Liver (tissue), 9 donors: Measurements from ENCODE around the gene LAMTOR2. TPM values are rescaled to one million over a fixed set of nuclear protein-coding genes. Genes with fewer than 3 reads are reported as not detected.

Experiments used
- DNase-seq: peaks from one replicate; pipeline ENCODE4 v3.0.0-alpha.2; 2017; ENCODE audit warnings: low spot score
- H3K27ac ChIP-seq, 2 donors: one replicate each; pipeline ENCODE4 v1.7.0; 2013; ENCODE audit warnings: inconsistent platforms in 2 of 2, low read length in 2 of 2, control low read depth in 1 of 2, low read depth in 1 of 2, mild to moderate bottlenecking in 1 of 2
- H3K27me3 ChIP-seq, 4 donors: one replicate each; pipeline versions ENCODE4 v1.6.1 to v1.7.0; 2013; ENCODE audit warnings: low read length in 3 of 4, inconsistent platforms in 1 of 4, mild to moderate bottlenecking in 1 of 4, moderate library complexity in 1 of 4; ENCODE audit not compliant: control insufficient read depth in 4 of 4, insufficient read depth in 4 of 4
- H3K36me3 ChIP-seq, 4 donors: one replicate each; pipeline versions ENCODE4 v1.6.1 to v1.7.0; 2013; ENCODE audit warnings: low read length in 3 of 4, mild to moderate bottlenecking in 3 of 4, low read depth in 1 of 4, moderate library complexity in 1 of 4; ENCODE audit not compliant: control insufficient read depth in 4 of 4, insufficient read depth in 3 of 4
- H3K4me1 ChIP-seq, 4 donors: one replicate each; pipeline versions ENCODE4 v1.6.1 to v1.7.0; 2013; ENCODE audit warnings: low read length in 3 of 4, mild to moderate bottlenecking in 3 of 4, moderate library complexity in 1 of 4; ENCODE audit not compliant: control insufficient read depth in 4 of 4, insufficient read depth in 4 of 4
- H3K4me3 ChIP-seq, 3 donors: one replicate each; pipeline versions ENCODE4 v1.6.1 to v1.7.0; 2013; ENCODE audit warnings: low read length in 3 of 3, control low read depth in 1 of 3, low read depth in 1 of 3, mild to moderate bottlenecking in 1 of 3
- H3K9ac ChIP-seq, 2 donors: one replicate each; pipeline ENCODE4 v1.7.0; 2013; ENCODE audit warnings: low read length in 2 of 2, mild to moderate bottlenecking in 2 of 2, moderate library complexity in 2 of 2, control low read depth in 1 of 2, low read depth in 1 of 2
- H3K9me3 ChIP-seq, 4 donors: one replicate each; pipeline versions ENCODE4 v1.6.1 to v1.7.0; 2013; ENCODE audit warnings: low read length in 3 of 4; ENCODE audit not compliant: control insufficient read depth in 4 of 4
- ATF3 ChIP-seq: IDR thresholded peaks from 2 replicates; pipeline ENCODE4 v1.6.1; 2016; ENCODE audit warnings: antibody characterized with exemption
- CTCF ChIP-seq: fragments of 150-350 bp; IDR thresholded peaks from 2 replicates; pipeline ENCODE4 v1.5.1; 2017; ENCODE audit warnings: improper control_type of control experiment, low read depth, low read length; ENCODE audit not compliant: missing input control
- FOXA1 ChIP-seq: IDR thresholded peaks from 2 replicates; pipeline ENCODE4 v1.6.1; 2016; ENCODE audit warnings: antibody characterized with exemption
- FOXA2 ChIP-seq: IDR thresholded peaks from 2 replicates; pipeline ENCODE4 v1.6.1; 2016; ENCODE audit warnings: antibody characterized with exemption
- HNF4A ChIP-seq, 2 donors: conservative IDR thresholded peaks; 2 replicates each; pipeline ENCODE4 v1.6.1; 2016; ENCODE audit warnings: antibody characterized with exemption in 2 of 2, mild to moderate bottlenecking in 2 of 2
- HNF4G ChIP-seq: IDR thresholded peaks from 2 replicates; pipeline ENCODE4 v1.6.1; 2016; ENCODE audit warnings: antibody characterized with exemption
- MAX ChIP-seq: IDR thresholded peaks from 2 replicates; pipeline ENCODE4 v1.6.1; 2016; ENCODE audit warnings: antibody characterized with exemption
- NR2F2 ChIP-seq: IDR thresholded peaks from 2 replicates; pipeline ENCODE4 v1.6.1; 2016; ENCODE audit warnings: antibody characterized with exemption
- RAD21 ChIP-seq, 2 donors: IDR thresholded peaks; 2 replicates each; pipeline ENCODE4 v1.6.1; 2016; ENCODE audit warnings: antibody characterized with exemption in 2 of 2, mild to moderate bottlenecking in 2 of 2
- REST ChIP-seq: IDR thresholded peaks from 2 replicates; pipeline ENCODE4 v1.6.1; 2016; ENCODE audit warnings: antibody characterized with exemption, mild to moderate bottlenecking
- TAF1 ChIP-seq: conservative IDR thresholded peaks from 2 replicates; pipeline ENCODE4 v1.6.1; 2016; ENCODE audit warnings: antibody characterized with exemption, mild to moderate bottlenecking
- YY1 ChIP-seq: IDR thresholded peaks from 2 replicates; pipeline ENCODE4 v1.6.1; 2016; ENCODE audit warnings: antibody characterized with exemption, mild to moderate bottlenecking
- ZBTB33 ChIP-seq: IDR thresholded peaks from 2 replicates; pipeline ENCODE4 v1.6.1; 2016; ENCODE audit warnings: antibody characterized with exemption
- WGBS: extraction: QIAGEN DNeasy Blood & Tissue Kit; methylation state at CpG from one replicate; pipeline ENCODE4 v1.1.7; 2013; 5-methylcytosine and 5-hydroxymethylcytosine counted together
- polyA plus RNA-seq, 2 donors: library from polyadenylated mRNA; stranded (reverse) in 1 of 2; unstranded in 1 of 2; fragments of 200-250 nt in 1 of 2; fragments of >200 nt in 1 of 2; fragmentation: Nextera tagmentation in 1 of 2; extraction: Ambion mirVana in 1 of 2; gene quantifications; one replicate each; pipeline versions ENCODE4 v1.2.1 to v1.2.3, GENCODE V29; 2013 to 2015
- total RNA-seq, 2 donors: library from RNA; depleted of rRNA; stranded (reverse); fragments of >200 nt; gene quantifications; one replicate each; pipeline ENCODE4 v1.2.3, GENCODE V29; 2014
- donor health status: healthy.
- donor health status: healthy.
- donor health status: healthy.
- donor health status: healthy.
- donor health status: healthy.

LAMTOR2 gene
- total and polyA plus RNA-seq, 4 donors, result 30.4 to 152 (median 79.0) TPM

GRCh38 chr1:156080863-156081179 lies 26.2 kb downstream of the LAMTOR2 start:
- Histone ChIP-seq H3K4me3 (no peak overlapping the region), H3K27me3 (no peaks in the 10 kb centered on the region), H3K9ac (no peak overlapping the region), H3K4me1 (peaks cover 2 to 29% (median 11%) of the 10 kb centered on the region in 4 donors), H3K9me3 (no peaks in the 10 kb centered on the region), H3K36me3 (no peaks in the 10 kb centered on the region), H3K27ac (no peak overlapping the region)
- WGBS, result 86% methylated on average over 4 of the region's 4 CpGs
- no peak for DNase-seq
- TF ChIP-seq RAD21 (IDR thresholded peaks at IDR 0.05) (no peak), YY1 (no peak), TAF1 (no peak), CTCF (no peak), FOXA2 (no peak)

- no peak overlapping the region for H3K9ac ChIP-seq
- H3K27ac ChIP-seq, result no peak overlapping the region
- H3K9me3 ChIP-seq, result no peaks in the 10 kb centered on the region
- peaks cover 2 to 28% (median 12%) of the 10 kb centered on the region in 4 donors for H3K4me1 ChIP-seq
- H3K4me3 ChIP-seq, result peak overlapping the region in 1 of 3 donors; percentile 81
- TF ChIP-seq REST (no peak), NR2F2 (no peak), MAX (no peak), TAF1 (no peak), RAD21 (IDR thresholded peaks at IDR 0.05) (no peak), FOXA1 (no peak), YY1 (no peak), FOXA2 (no peak), HNF4G (no peak), HNF4A (conservative IDR thresholded peaks at IDR 0.05) (no peak), ZBTB33 (no peak), ATF3 (no peak)
- H3K27me3 ChIP-seq, result no peaks in the 10 kb centered on the region
- no peak for DNase-seq
- 19% methylated on average over 61 of the region's 61 CpGs for WGBS
- no peaks in the 10 kb centered on the region for H3K36me3 ChIP-seq
These were observed 26.8 kb downstream of the LAMTOR2 start for GRCh38 chr1:156081180-156081916.
